GM04504 (cell line): ENCODE data around the gene CPNE7.
"Not testable (repeated sequence)": the region's sequence is repeated elsewhere in the genome, so short reads cannot be mapped to it uniquely, and the experiment has no call there.

Experiments used
- DNase-seq: peaks from one replicate; pipeline ENCODE4 v3.0.0-alpha.2; 2012; ENCODE audit warnings: low read depth

CPNE7 gene

GRCh38 chr16:89623511-89624261 is 48.1 kb downstream of the CPNE7 start:
- DNase-seq = no peak

- DNase-seq = no peak
Observed at GRCh38 chr16:89624777-89625761, 49.5 kb downstream of the CPNE7 start.

GRCh38 chr16:89629827-89630610 is 54.5 kb downstream of the CPNE7 start:
- DNase-seq = no peak

GRCh38 chr16:89633064-89633631 is 57.6 kb downstream of the CPNE7 start:
- peak; percentile 77 for DNase-seq

- not testable (repeated sequence) for DNase-seq
Observed at GRCh38 chr16:89634463-89635385, 59.2 kb downstream of the CPNE7 start.

GRCh38 chr16:89636663-89637062 is 61.1 kb downstream of the CPNE7 start:
- no peak for DNase-seq

GRCh38 chr16:89637379-89637778 is 61.8 kb downstream of the CPNE7 start:
- no peak for DNase-seq

- no peak for DNase-seq
Observed at GRCh38 chr16:89638455-89638854, 62.9 kb downstream of the CPNE7 start.

- no peak for DNase-seq
Observed at GRCh38 chr16:89639385-89639784, 63.8 kb downstream of the CPNE7 start.

- no peak for DNase-seq
Observed at GRCh38 chr16:89641458-89642119, 66.0 kb downstream of the CPNE7 start.

- DNase-seq = no peak
Observed at GRCh38 chr16:89642574-89642973, 67.0 kb downstream of the CPNE7 start.

GRCh38 chr16:89643769-89644300 is 68.3 kb downstream of the CPNE7 start:
- no peak for DNase-seq

- DNase-seq = no peak
Observed at GRCh38 chr16:89645122-89645521, 69.6 kb downstream of the CPNE7 start.

- no peak for DNase-seq
Observed at GRCh38 chr16:89646270-89646669, 70.7 kb downstream of the CPNE7 start.
